OCI-M1 (cell line): ENCODE results near the gene ENTPD2.
"Not testable (repeated sequence)": the region's sequence is repeated elsewhere in the genome, so short reads cannot be mapped to it uniquely, and the experiment has no call there.

ENCODE experiments used
- DNase-seq: peaks from one replicate; lab custom pipeline; 2025; lab: John Stamatoyannopoulos, UW

ENTPD2 gene

GRCh38 chr9:137015976-137016375, 37.9 kb downstream of the ENTPD2 start:
- DNase-seq, result no peak

GRCh38 chr9:137015540-137015930, 38.3 kb downstream of the ENTPD2 start:
- DNase-seq, result no peak

GRCh38 chr9:137014776-137015539, 38.9 kb downstream of the ENTPD2 start:
- DNase-seq, result no peak

- no peak for DNase-seq
These were observed 39.7 kb downstream of the ENTPD2 start for GRCh38 chr9:137014166-137014565.

GRCh38 chr9:137013571-137013940, 40.3 kb downstream of the ENTPD2 start:
- no peak for DNase-seq

- DNase-seq, result no peak
These were observed 40.9 kb downstream of the ENTPD2 start for GRCh38 chr9:137012694-137013570.

GRCh38 chr9:137011907-137012675, 41.8 kb downstream of the ENTPD2 start:
- no peak for DNase-seq

- no peak for DNase-seq
These were observed 42.7 kb downstream of the ENTPD2 start for GRCh38 chr9:137011156-137011555.

GRCh38 chr9:137009938-137010732, 43.7 kb downstream of the ENTPD2 start:
- no peak for DNase-seq

GRCh38 chr9:137009217-137009616, 44.6 kb downstream of the ENTPD2 start:
- DNase-seq, result no peak

GRCh38 chr9:137008312-137008711, 45.5 kb downstream of the ENTPD2 start:
- no peak for DNase-seq

- DNase-seq, result no peak
These were observed 46.0 kb downstream of the ENTPD2 start for GRCh38 chr9:137007816-137008270.

- no peak for DNase-seq
These were observed 46.6 kb downstream of the ENTPD2 start for GRCh38 chr9:137007108-137007815.

- DNase-seq, result no peak
These were observed 47.5 kb downstream of the ENTPD2 start for GRCh38 chr9:137006116-137007003.

- not testable (repeated sequence) for DNase-seq
These were observed 49.6 kb downstream of the ENTPD2 start for GRCh38 chr9:137004285-137004684.

- no peak for DNase-seq
These were observed 51.2 kb downstream of the ENTPD2 start for GRCh38 chr9:137002646-137003041.

GRCh38 chr9:137001857-137002645, 51.8 kb downstream of the ENTPD2 start:
- DNase-seq, result no peak

- peak; percentile 32 for DNase-seq
These were observed 53.5 kb downstream of the ENTPD2 start for GRCh38 chr9:137000177-137000930.
